HG03378 (cell line): ENCODE results near the gene CDC14B.
"Not testable (repeated sequence)": the region's sequence is repeated elsewhere in the genome, so short reads cannot be mapped to it uniquely, and the experiment has no call there.

Experiments used
- ATAC-seq: cut with Tn5 transposase; IDR thresholded peaks from one replicate; pipeline ENCODE4 v1.9.1; 2021; ENCODE audit warnings: mild to moderate bottlenecking, moderate library complexity; ENCODE audit not compliant: unreplicated experiment

Gene CDC14B

GRCh38 chr9:96619491-96620180 is at the start of gene CDC14B:
Gene CDC14B, minus strand, starts transcription at chr9:96619843. Its CDS starts 465 bp downstream, at chr9:96619378.
- no peak for ATAC-seq

DNA sequence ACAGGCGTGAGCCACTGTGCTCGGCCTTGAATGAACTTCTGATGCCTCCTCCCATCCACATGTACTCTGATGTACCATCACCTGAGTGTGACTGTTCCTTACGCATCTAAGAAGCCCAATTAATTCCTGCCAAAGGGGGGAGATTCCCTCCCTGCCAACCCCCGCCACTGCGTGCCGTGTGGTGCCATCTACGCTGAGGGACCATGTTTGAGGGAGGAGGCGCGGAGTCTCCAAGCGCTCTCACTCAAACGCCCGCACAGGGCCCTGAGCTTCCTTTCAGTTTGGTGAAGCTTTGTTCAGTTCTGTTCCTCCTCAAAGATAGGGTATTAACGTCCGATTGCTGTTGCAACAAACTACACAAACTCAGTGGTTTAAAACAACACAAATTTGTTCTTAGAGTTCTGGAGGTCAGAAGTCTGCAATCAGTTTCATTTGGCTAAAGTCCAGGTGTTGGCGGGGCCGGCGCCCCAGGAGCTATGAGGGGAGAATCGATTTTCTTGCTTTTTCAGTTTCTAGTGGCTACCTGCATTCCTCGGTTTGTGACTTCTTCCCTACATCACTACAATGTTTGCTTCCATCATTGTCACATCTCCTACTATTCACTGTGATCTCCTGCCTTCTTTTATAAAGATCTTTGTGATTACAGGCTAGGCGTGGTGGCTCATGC is 49.4 kb upstream of the CDC14B start:
- no peak for ATAC-seq

DNA sequence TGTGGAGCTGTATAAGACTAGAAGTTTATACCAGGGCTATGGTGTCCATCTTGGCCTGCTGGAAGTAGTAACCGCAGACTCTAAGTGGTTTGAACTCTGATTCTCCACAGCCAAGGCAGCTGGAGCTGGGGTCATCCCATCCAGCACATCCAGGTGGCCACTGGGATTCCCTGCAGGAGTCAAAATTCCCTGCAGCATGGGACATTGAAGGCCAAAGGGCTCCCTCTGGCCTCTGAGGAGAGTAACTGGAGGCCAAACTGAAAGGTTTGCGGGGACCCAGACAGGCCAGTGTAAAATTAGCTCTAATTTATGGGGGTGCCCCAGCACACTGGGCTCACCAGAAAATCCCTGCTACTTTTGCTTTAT is 47.7 kb upstream of the CDC14B start:
- ATAC-seq = no peak

DNA sequence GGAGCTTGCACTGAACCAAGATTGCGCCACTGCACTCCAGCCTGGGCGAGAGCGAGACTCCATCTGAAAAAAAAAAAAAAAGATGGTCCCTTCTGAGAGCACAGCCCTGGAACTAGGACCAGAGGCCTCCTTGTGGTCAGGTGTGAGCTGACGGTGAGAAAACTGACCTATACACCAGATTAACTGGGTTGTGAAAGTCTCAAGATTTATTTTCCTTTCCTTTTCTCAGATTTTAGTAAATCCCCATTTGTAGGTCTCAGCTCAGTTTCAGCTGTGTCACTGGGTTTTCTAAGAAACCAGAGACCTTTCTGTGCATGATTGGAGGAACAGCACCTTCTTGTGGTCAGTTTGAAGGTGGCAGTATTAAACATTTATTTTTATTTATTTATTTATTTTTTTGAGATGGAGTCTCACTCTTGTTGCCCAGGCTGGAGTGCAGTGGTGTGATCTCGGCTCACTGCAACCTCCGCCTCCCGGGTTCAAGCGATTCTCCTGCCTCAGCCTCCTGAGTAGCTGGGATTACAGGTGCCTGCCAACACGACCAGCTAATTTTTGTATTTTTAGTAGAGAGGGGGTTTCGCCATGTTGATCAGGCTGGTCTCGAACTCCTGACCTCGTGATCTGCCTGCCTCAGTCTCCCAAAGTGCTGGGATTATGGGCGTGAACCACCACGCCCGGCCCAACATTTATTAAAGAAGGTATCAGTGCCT is 47.2 kb upstream of the CDC14B start:
- not testable (repeated sequence) for ATAC-seq

GRCh38 chr9:96665789-96666188 is 46.1 kb upstream of the CDC14B start:
- no peak for ATAC-seq

GRCh38 chr9:96663506-96664120 is 44.0 kb upstream of the CDC14B start:
- no peak for ATAC-seq

DNA sequence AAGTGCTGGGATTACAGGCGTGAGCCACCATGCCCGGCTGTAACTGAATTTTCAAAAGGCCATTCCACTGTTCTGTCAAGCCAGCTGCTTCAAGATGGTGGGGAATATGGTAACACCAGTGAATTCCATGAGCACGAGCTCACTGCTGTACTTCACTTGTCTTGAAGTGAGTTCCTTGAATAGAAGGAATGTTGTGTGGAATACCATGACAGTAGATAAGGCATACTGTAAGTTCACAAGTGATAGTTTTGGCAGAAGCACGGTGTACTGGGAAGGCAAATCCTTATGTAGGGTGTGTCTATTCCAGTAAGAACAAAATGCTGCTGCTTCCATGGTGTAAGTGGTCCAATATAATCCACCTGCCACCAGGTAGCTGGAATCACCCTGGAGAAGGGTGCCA is 42.1 kb upstream of the CDC14B start:
- no peak for ATAC-seq

DNA sequence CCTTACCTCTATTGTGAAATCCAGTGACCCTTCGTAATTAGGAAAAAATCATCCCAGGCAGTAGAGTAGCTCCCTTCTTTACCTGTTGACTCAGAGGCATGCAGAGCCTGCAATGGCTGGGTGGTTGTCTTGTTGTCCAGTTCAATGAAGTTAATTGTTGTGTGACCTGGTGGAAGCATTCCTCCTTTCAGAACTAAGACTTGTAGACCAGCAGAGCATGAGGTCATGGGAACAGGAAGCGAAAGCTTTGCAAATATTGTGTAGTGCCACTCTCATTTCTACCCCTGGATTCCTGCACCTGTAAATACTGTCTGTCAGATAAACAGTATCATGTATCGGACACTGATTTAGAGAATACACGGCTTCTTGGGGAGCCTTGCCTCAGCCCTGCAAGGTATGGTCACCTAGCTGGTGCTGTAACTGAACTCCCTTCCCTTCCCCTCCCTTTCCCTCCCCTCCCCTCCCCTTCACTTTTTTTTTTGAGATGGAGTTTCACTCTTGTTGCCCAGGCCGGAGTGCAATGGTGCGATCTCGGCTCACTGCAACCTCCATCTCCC is 41.1 kb upstream of the CDC14B start:
- no peak for ATAC-seq

DNA sequence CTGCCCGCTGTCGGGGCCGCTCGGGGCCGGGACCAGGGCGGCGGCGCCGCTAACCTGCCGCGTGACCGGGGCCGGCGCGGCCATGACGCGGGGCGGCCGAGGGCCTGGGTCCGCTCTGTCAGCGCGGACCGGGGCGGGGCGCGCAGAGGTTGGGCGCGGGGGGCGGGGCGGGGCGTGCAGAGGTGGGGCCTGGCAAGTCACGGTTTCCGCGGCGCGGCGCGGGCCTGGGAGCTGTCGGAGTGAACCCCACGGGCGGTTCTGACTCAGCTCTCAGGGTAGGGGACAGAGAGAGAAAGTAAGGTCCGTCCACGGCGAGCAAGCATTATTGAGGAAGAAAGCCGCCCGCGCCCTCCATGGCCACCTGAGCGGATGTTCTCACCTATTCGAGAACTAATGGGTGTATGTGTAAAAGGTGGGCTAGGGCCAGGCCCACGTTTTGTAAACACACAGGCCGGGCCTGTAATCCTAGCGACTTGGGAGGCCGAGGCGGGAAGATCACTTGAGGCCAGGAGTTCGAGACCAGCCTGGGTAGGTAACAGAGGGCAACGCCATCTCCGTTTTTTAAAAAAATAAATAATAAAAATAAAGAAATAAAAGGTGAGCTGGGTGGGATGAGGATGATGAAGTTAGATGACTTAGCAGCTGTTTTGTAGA is 35.7 kb upstream of the CDC14B start, which contains the start of gene PRXL2C:
Gene PRXL2C (minus strand): TSS at position 120 of the 654 bp plus-strand sequence. CDS start 36 bp downstream, at position 84.
- no peak for ATAC-seq

DNA sequence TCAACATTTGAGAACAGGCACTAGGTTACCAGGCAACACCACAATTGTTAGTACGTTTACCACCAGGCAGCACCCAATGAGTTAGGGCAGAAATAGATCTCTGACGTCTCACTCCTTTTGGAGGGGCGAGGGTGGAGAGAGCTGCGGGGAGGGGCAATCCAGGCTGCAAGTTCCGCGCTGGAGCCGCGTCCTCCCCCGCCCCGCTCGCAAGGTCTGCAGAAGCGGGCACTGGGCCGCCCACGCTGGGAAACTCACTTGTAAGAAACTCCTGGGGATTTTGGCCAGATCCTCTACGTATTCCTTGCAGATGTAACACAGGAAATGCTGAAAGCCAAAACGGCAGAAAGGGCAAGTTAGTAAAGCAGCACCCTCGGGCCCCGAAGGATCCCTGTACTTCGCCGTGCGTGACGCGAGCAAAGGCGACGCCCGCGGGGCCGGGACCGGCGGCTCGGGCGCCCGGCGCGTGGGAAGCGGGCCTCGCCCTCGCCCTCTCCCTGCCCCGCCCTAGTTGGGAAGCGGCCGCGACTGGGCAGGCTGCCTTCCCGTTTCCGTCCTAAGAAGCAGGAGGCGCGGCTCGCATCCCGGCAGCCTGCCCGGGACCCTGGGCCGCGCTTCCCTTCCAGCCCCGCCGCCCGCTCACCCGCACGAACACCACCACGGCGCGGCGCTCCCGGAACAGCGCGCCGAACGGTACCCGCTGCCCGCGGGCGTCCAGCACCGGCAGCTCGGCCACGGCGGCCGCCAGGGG is 35.0 kb upstream of the CDC14B start:
- no peak for ATAC-seq

DNA sequence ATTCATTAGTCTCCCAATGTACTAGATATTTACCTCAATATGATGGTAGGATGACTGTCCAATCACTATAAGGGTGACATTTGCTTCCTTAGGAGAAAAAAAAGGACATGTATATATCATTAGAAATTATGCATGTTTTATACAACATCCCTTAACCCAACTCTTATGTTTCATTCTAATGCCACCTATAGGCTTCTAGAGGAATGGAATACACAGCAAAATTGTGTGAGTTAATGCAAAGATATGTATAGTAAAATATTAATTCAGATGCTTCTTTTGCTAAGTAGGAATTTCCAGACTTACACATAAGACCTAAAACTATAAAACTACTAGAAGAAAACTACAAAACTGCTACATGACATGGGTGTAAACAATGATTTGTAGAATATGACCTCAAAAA is 32.0 kb upstream of the CDC14B start:
- ATAC-seq = no peak

DNA sequence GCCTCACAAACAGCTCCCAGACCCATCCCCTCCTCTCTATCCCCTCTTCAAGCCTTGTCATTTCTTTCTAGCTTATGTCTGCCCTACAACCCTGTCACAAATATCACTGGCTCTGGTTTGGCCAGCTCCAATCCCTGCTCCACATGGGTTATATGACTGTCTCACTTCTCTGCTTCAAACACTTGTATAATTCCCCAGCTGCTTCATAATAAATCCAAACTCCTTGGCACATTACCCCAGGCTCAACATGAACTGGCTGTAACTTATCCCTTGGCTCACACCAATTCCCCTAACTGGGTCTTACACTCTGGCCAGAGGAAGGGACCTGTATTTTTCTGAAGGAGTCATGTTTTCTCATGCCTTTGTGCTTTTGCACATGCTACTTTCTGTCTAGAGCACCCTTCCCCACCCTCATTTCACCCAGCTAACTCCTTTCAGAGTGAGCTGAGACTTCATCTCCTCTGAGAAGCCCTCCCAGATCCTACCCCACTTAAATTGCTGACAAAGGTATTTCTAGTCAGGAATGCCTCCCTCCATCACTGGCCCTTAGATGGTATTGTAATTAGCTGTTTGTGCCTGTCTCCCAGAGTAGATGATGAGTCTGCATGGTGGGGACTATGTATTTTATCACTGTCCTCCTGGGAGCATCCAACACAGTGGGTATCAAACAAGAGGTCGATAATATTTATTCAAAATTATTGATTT is 30.1 kb upstream of the CDC14B start:
- ATAC-seq = no peak

DNA sequence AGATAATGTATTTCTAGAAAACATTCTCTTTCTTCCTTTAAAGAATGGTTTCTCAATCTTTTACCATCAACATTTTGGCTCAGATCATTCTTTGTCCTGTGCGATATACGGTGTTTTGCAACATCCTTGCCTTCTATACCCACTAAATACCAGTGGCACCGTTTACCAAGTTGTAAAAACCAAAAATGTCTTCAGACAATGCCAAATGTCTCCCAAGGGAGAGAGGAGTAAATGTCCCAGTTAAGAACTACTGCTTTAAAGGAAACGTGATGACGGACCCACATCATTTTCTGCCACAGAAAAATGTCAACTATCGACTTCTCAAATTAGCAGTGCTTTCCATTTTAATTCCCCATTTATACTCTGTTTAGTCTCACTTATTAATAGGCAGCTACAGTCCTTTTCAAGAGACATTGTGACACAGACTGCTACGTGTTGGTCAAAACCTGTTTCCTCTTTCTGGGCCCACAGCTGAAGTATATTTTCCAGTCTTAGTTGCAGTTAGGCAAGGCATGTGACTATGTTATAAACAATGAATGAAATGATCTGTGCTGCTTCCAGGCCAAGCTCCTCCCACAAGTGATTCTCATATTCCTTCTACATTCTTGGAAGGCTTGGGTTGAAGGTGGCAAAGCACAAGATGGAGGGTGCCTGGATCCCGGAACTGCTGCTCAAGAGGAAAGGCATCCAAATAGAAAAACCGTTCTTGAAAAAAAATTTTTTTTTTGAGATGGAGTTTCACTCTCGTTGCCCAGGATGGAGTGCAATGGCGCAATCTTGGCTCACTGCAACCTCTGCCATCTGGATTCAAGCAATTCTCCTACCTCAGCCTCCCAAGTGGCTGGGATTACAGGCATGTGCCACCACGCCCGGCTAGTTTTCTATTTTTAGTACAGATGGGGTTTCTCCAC is 26.7 kb upstream of the CDC14B start:
- no peak for ATAC-seq

DNA sequence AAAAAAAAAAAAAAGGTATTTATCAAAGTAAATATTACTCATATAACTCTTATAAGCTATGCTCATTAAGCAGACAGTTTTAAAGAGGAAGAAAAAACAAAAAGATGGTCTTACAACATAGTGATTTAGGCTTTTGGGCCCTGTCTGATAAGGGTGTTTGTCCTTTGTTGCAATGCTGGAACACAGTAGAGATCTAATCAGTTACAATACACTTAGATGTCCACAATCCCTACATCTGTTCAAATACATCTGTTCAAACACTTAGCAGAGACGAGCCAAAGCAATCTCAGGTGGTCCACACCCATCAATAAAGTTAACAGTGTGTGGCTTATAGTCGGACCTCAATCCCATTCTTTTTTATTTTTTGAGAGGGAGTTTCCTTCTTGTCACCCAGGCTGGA is 24.5 kb upstream of the CDC14B start:
- ATAC-seq = no peak

DNA sequence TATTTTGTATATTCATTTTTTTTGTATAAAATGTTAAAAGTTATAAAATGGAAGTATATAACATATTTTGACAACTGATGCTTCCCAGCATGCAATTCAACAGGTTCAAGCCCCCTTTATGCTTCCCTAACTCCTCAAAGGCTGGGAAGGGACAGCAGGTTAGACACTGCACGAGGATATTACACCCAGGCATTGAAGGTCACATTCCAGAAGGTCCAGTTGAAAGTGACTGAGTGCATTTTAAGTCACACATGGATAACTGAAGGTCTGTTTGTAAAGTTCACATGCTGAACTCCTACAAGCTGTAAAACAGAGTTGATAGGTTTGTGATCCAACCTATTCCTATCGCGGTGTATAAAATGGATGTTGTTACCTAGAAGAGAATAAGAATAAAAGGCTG is 21.9 kb upstream of the CDC14B start:
- ATAC-seq = no peak

DNA sequence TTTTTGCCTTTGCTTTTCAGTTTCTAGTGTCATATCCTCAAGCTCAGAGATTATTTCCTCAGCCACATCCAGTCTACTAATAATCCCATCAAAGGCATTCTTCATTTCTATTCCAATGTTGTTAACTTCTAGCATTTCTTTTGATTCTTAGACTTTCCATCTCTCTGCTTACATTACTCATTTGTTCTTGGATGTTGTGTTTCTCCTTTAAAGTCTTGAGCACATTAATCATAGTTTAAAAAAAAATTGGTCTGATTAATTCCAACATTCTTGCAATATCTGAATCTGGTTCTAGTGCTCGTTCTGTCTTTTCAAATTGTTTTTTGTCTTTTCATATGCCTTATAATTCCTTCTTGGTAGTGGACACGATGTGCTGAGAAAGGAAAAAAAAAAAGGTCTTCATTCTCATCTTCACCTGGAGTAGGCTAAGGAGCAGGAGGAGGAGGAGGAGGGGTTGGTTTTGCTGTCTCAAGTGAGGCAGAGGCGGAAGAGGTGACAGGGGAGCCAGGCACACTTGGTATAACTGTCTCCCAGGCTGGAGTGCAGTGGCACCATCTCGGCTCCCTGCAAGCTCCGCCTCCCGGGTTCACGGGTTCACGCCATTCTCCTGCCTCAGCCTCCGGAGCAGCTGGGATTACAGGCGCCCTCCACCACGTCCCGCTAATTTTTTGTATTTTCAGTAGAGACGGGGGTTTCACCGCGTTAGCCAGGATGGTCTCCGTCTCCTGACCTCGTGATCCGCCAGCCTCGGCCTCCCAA is 19.1 kb upstream of the CDC14B start:
- ATAC-seq = no peak

GRCh38 chr9:96636368-96636767 is 16.7 kb upstream of the CDC14B start:
- ATAC-seq = no peak

- not testable (repeated sequence) for ATAC-seq
These were observed 13.9 kb upstream of the CDC14B start for GRCh38 chr9:96633579-96633978.
